Activated T-helper 1 cell treated with anti-CD3 and anti-CD28 coated beads, Interleukin-12 subunit alpha, Interleukin-12 subunit beta, Interleukin-2, Interleukin-4 antibody, amounts not matched to agents 30 ng/mL and 10 ng/mL and 1 ng/mL, durations not matched to agents 14 hours and 24 hours and 36 hours (primary cell): ENCODE data around the gene SPTBN2. TPM values are rescaled to one million over a fixed set of nuclear protein-coding genes. Genes with fewer than 3 reads are reported as not detected.

ENCODE experiments used
- DNase-seq: peaks from one replicate; pipeline ENCODE4 v3.0.0; 2021; ENCODE audit warnings: low spot score
- H3K27ac Mint-ChIP-seq: one replicate; pipeline ENCODE4 v1.8.0; 2021; ENCODE audit warnings: mild to moderate bottlenecking, mixed read lengths
- H3K27me3 Mint-ChIP-seq: one replicate; pipeline ENCODE4 v1.8.0; 2022; ENCODE audit warnings: mild to moderate bottlenecking, moderate library complexity, mixed read lengths; ENCODE audit not compliant: insufficient read depth
- H3K36me3 Mint-ChIP-seq: one replicate; pipeline ENCODE4 v1.8.0; 2021; ENCODE audit warnings: low read depth, mixed read lengths
- H3K4me1 Mint-ChIP-seq: one replicate; pipeline ENCODE4 v1.8.0; 2021; ENCODE audit warnings: low read depth, mixed read lengths
- H3K4me3 Mint-ChIP-seq: one replicate; pipeline ENCODE4 v1.8.0; 2021; ENCODE audit warnings: mild to moderate bottlenecking, moderate library complexity, mixed read lengths
- H3K9me3 Mint-ChIP-seq: one replicate; pipeline ENCODE4 v1.8.0; 2021; ENCODE audit warnings: mixed read lengths
- intact Hi-C: fragments of 100-400 bp; cut with micrococcal nuclease; formaldehyde crosslinking; loops from one replicate; pipeline ENCODE4 v1.15.1; 2024
- total RNA-seq: library from RNA; stranded (reverse); gene quantifications from 2 replicates; pipeline ENCODE4 v1.2.3, GENCODE V29; 2022

SPTBN2 gene
- total RNA-seq, 1 donor from 2014 or later = 0.91 TPM

DNA sequence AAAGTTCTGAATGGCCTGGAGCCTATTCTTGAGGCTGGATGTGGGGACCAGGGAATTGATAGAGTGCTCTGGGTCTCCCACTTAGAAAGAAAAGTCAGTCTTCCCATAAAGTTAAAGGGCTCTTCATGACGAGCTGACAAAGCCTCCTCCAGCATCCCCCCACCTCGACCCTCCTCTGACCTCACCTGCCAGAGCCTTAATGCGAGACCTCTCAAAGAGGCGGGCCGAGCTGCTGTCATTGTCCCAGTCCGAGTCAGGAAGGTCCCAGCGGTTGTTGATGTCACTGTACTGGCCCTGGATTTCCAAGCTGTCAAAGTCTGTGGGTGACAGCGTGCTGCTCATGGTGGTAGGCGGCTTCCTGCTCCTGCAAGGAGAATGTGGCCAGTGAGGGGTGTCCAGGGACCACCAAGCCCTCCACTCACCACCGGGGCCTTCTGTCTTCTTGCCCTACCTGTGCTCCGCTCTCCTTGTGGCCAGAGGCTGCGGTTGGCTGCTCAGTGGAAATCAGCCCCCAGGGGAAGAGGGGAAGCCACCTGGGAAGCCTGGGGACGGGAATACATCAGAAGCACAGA lies 8.0 kb downstream of the SPTBN2 start:
- no peaks in the 10 kb centered on the region for H3K9me3 Mint-ChIP-seq
- no peak overlapping the region for H3K4me3 Mint-ChIP-seq
- DNase-seq = no peak
- H3K27me3 Mint-ChIP-seq = peaks cover 19% of the 10 kb centered on the region
- H3K27ac Mint-ChIP-seq = peak overlapping the region; percentile 14
- no peaks in the 10 kb centered on the region for H3K36me3 Mint-ChIP-seq
- intact Hi-C loops = no loop called here
- H3K4me1 Mint-ChIP-seq = peaks cover 9% of the 10 kb centered on the region

DNA sequence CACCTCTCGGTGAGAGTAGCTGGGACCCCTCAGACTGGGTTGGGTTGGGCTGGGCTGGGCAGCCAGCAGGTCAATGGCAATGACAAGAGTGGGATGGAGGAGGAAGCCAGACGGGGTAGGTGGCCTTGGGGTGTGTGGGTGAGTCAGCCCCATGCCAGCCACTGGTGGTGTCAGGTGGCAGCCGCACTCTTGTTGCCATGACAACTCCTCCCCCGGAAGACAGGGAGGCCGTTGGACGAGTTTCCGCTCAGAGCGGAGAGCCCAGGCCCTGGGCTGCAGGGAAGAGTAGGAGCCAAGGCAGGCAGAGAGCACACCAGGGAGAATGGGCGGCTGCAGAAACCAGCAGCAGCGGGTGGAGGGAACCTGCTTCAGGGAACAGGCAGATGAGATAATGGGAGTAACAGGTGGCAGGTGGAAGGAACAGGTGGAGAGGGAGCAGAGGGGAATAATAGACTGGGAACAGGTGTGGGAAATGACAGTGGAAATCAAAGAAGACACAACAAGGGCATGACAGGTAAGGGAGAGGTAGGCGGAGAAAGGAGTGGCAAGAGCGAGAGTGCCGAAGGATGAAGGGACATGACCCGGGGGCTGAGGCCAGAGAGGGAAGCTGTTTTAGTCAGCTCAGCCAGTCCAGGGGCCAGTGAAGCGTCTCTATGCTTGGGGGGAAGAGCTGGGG lies 8.7 kb downstream of the SPTBN2 start:
- intact Hi-C loops = no loop called here
- DNase-seq = peak; percentile 31
- Mint-ChIP-seq H3K27me3 (peaks cover 13% of the 10 kb centered on the region), H3K27ac (no peak overlapping the region), H3K4me1 (peaks cover 9% of the 10 kb centered on the region), H3K4me3 (no peak overlapping the region), H3K9me3 (no peaks in the 10 kb centered on the region), H3K36me3 (no peaks in the 10 kb centered on the region)

DNA sequence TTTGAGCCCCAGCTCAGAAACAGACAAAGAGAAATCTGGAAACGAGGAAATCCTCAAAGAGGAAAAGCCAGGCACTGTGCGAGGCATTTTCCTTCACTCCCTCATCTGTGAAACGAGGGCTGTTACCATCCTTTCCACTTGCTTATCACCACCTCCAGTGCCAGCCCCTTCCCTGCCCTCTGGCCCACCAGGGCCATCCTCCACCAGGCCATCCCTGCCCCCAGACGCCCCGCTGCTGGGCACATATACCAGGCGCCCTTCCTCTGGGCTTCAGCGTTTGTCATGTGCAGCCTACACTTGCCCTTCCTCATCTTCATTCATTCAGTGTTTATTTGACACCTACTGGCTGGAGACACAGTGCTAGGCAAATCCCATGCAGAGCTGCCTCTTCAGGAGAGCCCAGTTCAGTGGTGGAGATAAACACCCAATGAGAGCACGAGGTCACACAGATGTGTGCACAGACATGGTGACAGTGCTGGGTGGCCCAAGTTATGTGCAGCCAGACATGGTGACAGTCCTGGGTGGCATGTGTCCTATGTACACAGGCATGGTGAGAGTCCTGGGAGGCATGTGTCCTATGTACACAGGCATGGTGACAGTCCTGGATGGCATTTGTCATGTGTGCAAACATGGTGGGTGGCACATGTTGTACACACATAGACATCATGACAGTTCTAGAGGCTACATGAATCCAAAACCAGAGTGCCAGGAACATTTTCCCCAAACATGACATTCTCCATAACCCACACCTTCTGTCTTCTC lies 9.7 kb downstream of the SPTBN2 start:
- Mint-ChIP-seq H3K4me3 (no peak overlapping the region), H3K27me3 (peaks cover 6% of the 10 kb centered on the region), H3K4me1 (peaks cover 9% of the 10 kb centered on the region), H3K36me3 (no peaks in the 10 kb centered on the region), H3K9me3 (no peaks in the 10 kb centered on the region), H3K27ac (no peak overlapping the region)
- intact Hi-C loops = no loop called here
- no peak for DNase-seq

DNA sequence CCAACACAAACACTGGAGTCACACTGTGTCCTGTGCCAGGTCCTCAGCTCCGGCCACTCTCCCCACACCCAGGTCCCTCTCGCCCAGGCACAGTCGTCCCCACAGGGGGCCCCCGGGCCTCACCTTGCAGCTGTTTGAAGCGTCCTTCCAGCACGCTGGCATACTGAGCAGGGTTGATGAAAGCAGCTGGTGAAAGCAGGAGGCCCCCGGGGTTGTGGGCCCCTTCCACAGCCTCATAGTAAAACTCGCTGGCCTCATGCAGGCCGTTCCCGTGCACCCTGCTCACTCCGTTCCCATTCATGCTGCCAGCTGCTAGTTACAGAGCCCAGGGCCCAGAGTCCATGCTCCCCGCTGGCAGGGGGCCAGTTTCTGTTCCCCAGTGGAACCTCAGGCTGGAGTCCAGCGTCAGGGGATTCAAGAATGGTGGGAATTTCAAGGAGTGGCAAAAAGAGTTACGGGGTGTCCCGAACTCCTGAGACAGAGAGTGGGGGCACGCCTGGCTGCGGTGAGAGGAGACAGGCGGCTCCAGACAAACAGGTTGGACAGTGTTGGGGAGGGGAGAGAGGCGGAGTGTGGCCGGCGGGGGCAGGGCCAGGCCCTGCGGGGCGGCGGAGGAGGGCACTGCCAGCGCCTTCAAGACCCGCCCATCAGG lies 10.6 kb downstream of the SPTBN2 start:
- no peaks in the 10 kb centered on the region for H3K9me3 Mint-ChIP-seq
- peaks cover 5% of the 10 kb centered on the region for H3K27me3 Mint-ChIP-seq
- DNase-seq = no peak
- H3K4me3 Mint-ChIP-seq = no peak overlapping the region
- intact Hi-C loops = no loop called here
- H3K4me1 Mint-ChIP-seq = peaks cover 9% of the 10 kb centered on the region
- H3K36me3 Mint-ChIP-seq = no peaks in the 10 kb centered on the region
- H3K27ac Mint-ChIP-seq = no peak overlapping the region

DNA sequence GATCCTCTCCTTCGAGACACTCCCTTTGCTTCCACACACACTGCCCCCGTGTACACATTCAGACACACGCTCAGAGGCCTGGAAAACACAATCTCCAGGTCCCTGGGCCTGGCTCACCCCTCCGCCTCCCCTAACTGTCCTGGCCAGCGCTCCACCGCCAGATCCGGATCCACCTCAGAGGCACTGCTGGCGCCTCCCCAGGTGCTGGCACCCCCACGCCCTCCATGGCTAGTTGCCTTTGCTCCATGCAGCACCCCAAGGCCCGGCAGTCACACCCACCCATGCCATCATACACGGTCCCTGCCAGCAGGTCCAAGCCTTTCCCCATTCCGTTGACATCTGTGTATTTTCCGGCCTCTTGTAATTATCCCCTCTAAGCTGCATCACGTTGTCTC lies 11.1 kb downstream of the SPTBN2 start:
- intact Hi-C loops = no loop called here
- Mint-ChIP-seq H3K4me3 (no peak overlapping the region), H3K27ac (no peak overlapping the region), H3K36me3 (no peaks in the 10 kb centered on the region), H3K27me3 (peaks cover 5% of the 10 kb centered on the region), H3K4me1 (peaks cover 9% of the 10 kb centered on the region), H3K9me3 (no peaks in the 10 kb centered on the region)
- DNase-seq = no peak

DNA sequence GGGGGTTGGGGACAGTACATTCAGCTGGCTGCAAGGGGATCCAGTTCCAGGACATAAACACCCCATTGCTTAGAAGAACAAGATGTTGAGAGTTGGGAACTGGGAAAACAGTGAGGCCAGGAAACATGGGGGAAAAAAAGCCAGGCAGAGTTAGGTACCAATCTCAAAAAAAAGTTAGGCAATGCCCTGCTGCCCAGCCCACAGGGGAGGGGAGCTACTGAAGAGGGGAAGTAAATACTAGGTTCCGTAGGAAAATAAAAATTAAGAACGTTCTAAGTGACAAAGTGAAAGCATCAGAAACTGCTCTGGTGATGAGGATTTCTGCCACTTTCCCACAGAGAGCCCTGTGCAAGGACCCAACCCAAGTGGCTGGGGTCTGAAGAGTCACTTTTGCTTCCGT lies 12.0 kb downstream of the SPTBN2 start:
- H3K27me3 Mint-ChIP-seq = peaks cover 5% of the 10 kb centered on the region
- no peak for DNase-seq
- no peaks in the 10 kb centered on the region for H3K36me3 Mint-ChIP-seq
- intact Hi-C loops = no loop called here
- H3K9me3 Mint-ChIP-seq = no peaks in the 10 kb centered on the region
- H3K4me1 Mint-ChIP-seq = peaks cover 9% of the 10 kb centered on the region
- H3K4me3 Mint-ChIP-seq = no peak overlapping the region
- no peak overlapping the region for H3K27ac Mint-ChIP-seq

DNA sequence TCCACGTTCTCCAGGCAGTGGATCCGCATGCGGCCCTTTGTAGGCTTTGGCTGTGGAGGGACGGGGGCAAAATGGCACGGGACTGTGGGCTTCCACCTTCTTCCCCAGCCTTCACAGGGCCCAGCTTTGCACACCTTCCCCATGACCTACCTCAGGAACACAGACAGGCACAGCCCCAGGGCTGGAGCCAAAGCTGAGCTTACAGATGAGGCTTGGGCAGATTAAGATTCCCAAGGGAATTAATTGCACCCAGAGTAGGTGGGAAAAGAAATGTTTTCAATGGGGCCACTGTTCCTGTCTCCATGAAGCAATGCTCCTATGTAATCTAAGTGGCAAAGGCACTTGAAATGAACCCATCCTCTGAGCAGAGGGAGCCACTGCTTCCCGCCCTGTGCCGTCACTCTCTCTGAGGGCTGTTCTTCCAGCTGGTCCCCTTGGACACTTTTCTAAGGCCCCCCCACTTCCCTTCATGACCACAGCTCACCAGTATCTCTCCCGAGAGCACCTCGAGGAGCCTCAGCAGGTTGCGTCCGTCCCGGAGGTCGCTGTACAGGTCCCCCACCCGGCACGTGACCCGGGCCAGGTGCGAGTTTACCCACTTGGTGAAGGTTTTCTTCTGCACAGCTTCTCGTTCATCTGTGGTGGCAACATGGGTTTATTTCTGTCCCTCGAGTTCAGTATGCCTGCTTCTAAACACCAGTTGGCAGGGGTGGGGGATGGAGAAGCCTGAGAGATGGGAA lies 13.5 kb downstream of the SPTBN2 start:
- Mint-ChIP-seq H3K27me3 (peaks cover 8% of the 10 kb centered on the region), H3K4me3 (no peak overlapping the region)

DNA sequence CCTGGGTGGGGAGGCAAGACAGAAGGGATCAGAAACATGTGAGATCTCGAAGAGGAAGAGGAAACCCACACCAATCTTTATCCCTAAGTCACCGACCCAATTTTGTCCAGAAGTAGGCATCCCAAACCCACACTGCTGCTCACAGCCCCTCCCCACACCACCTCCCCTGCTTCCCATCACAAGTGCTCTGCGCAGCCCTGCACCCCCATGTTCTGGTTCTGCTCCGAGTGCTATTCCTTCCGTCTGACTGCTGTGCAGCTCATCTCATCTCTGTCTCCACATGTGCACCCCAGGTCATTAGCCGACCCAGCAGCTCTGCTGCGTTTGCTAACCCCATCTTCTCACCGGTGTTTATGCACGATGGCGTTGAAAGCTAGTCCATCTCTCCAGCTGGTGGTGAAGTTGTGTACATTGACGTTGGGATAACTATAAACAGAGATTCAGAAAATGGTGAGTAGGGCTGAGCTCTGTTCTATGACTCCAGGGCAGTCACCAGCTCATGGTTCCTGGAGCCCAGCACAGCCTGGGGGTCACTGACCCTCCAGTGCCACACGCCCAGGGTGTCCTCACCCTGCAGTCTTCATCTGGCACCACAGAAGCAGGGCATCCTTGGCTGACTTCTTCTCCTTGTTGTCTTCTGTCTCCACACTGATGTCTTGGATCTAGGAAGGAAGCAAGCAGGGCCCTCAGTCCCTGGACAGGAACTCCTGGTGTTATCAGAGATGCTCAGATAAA lies 15.1 kb downstream of the SPTBN2 start:
- H3K36me3 Mint-ChIP-seq = no peaks in the 10 kb centered on the region

More for the DNA sequence above, 13.5 kb downstream of the SPTBN2 start:
- Mint-ChIP-seq H3K36me3 (no peaks in the 10 kb centered on the region), H3K9me3 (no peaks in the 10 kb centered on the region), H3K4me1 (peaks cover 7% of the 10 kb centered on the region), H3K27ac (no peak overlapping the region)
- intact Hi-C loops = no loop called here
- DNase-seq = no peak

DNA sequence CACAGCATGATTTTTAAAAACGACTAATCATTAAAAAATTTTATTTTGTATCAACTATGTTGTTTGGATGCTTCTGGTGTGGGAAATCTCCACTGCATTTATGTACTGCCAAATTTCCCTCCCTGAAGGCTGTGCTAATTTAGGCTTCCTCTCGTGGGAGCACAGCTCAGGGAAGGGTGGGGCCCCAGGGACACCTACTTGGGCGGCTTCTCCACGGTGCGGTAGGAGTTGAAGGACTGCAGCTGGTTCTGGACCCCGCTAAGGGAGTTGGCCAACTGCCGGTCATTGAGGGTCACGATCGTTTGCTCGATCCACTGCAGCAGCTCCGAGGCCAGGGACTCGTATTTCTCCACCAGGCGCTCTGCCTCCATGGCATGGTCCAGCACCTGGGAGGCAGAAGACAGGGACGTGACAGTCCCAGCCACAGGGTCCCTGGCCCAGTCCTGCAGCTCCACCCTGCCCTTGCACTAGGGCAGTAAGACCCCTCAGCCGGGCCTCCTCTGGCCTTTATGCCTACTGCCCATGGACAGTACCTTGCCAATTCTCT lies 18.6 kb downstream of the SPTBN2 start:
- Mint-ChIP-seq H3K4me1 (no peaks in the 10 kb centered on the region), H3K36me3 (no peaks in the 10 kb centered on the region), H3K27me3 (peaks cover 8% of the 10 kb centered on the region), H3K4me3 (no peak overlapping the region), H3K9me3 (no peaks in the 10 kb centered on the region), H3K27ac (no peak overlapping the region)
- intact Hi-C loops = no loop called here
- no peak for DNase-seq

More for the DNA sequence above, 15.1 kb downstream of the SPTBN2 start:
- Mint-ChIP-seq H3K27me3 (peaks cover 5% of the 10 kb centered on the region), H3K4me1 (no peaks in the 10 kb centered on the region), H3K27ac (no peak overlapping the region), H3K4me3 (no peak overlapping the region), H3K9me3 (no peaks in the 10 kb centered on the region)
- DNase-seq = no peak
- intact Hi-C loops = no loop called here

DNA sequence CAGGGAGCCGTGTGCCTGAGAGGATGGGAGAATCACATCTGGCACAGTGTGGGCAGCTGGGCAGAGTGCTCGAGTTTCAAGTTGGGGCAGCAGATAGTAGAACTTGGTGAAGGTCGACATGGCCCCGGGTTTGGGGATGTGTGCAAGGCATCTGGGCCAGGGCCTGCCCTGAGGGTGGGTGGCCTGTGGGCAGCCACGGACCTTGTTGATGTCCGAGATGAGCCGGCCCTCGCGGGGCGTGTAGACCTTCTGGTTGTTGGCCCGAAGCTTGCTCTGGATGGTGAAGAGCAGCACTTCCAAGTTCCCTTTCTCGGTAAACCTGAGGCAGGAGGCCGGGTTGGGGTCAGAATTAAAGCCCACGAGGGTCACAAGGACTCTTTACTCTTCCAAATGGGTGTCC lies 20.3 kb downstream of the SPTBN2 start:
- Mint-ChIP-seq H3K9me3 (no peaks in the 10 kb centered on the region), H3K36me3 (no peaks in the 10 kb centered on the region), H3K27me3 (peaks cover 6% of the 10 kb centered on the region), H3K4me3 (no peak overlapping the region), H3K4me1 (no peaks in the 10 kb centered on the region), H3K27ac (no peak overlapping the region)
- intact Hi-C loops = no loop called here
- no peak for DNase-seq

DNA sequence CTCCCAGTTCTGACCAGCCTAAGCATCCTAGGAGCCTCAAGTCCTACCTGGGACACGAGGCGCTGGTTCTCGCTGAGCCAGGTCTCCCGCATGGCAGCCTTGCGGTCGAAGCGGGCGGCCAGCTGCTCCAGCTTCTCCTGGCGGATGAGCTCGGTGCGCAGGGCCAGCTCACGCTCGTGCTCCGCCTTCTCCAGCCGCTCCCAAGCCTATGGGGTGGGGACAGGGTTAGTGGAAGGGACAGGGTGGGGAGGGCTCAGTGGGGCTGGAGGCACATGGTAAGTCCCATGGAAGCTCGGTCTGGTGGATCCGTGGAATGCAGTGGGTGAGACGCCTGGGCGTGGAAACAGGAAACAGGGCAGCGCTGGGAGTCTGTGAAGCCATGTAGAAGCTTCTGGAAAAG lies 20.9 kb downstream of the SPTBN2 start:
- H3K9me3 Mint-ChIP-seq = no peaks in the 10 kb centered on the region
- DNase-seq = no peak
- H3K27me3 Mint-ChIP-seq = peaks cover 6% of the 10 kb centered on the region
- no peak overlapping the region for H3K27ac Mint-ChIP-seq
- intact Hi-C loops = no loop called here
- no peaks in the 10 kb centered on the region for H3K4me1 Mint-ChIP-seq
- H3K36me3 Mint-ChIP-seq = no peaks in the 10 kb centered on the region
- no peak overlapping the region for H3K4me3 Mint-ChIP-seq

DNA sequence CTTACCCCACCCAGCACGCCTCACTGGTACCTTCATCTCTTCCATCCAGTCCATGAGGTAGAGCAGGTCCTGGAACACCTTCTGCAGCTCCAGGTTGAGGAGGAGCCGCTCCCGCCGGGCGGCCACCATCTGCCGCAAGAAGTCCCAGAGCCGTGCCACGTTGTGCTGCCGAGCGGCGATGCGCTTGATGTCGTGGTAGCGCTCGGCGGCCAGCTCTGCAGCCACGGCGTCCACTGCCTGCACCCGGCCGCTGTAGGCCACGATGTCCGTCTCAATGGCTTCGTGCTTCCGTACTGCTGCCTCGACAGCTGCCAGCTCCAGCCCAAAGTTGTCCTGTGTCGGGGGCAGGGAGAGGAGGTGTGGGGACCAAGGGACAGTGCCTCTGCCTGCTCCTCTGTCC lies 21.5 kb downstream of the SPTBN2 start:
- no peak overlapping the region for H3K4me3 Mint-ChIP-seq
- no peak overlapping the region for H3K27ac Mint-ChIP-seq
- H3K36me3 Mint-ChIP-seq = no peaks in the 10 kb centered on the region
- intact Hi-C loops = no loop called here
- no peak for DNase-seq
- H3K9me3 Mint-ChIP-seq = no peaks in the 10 kb centered on the region
- no peaks in the 10 kb centered on the region for H3K4me1 Mint-ChIP-seq
- peaks cover 6% of the 10 kb centered on the region for H3K27me3 Mint-ChIP-seq
